GM12878 (cell line): Measurements from ENCODE around the gene ITGA2. TPM values are rescaled to one million over a fixed set of nuclear protein-coding genes. Genes with fewer than 3 reads are reported as not detected.

Source experiments
- BACH1 ChIP-seq: fragments of 450-650 bp; IDR thresholded peaks from 2 replicates; pipeline ENCODE4 v1.6.1; 2017; ENCODE audit warnings: mild to moderate bottlenecking, borderline replicate concordance
- FOS ChIP-seq: IDR thresholded peaks from 3 replicates; pipeline ENCODE4 v1.6.1; 2011; ENCODE audit warnings: borderline replicate concordance; ENCODE audit not compliant: insufficient read length; ENCODE audit errors: extremely low read depth
- HSF1 ChIP-seq: fragments of 150-350 bp; IDR thresholded peaks from 2 replicates; pipeline ENCODE4 v1.6.1; 2014; ENCODE audit warnings: mild to moderate bottlenecking, low read depth, low read length
- KLF5 ChIP-seq: fragments of 450-650 bp; IDR thresholded peaks from 2 replicates; pipeline ENCODE4 v1.6.1; 2014; ENCODE audit warnings: mild to moderate bottlenecking; ENCODE audit not compliant: partially characterized antibody
- STAT1 ChIP-seq: fragments of 450-650 bp; conservative IDR thresholded peaks from 2 replicates; pipeline ENCODE4 v1.6.1; 2014; ENCODE audit warnings: antibody characterized with exemption, mild to moderate bottlenecking
- TARDBP ChIP-seq: IDR thresholded peaks from 2 replicates; pipeline ENCODE4 v1.6.1; 2016; ENCODE audit warnings: borderline replicate concordance
- ZBTB33 ChIP-seq: fragments of 450-650 bp; IDR thresholded peaks from 2 replicates; pipeline ENCODE4 v1.6.1; 2017; ENCODE audit warnings: mild to moderate bottlenecking
- ZBTB4 ChIP-seq: fragments of 450-650 bp; formaldehyde crosslinking; IDR thresholded peaks from 2 replicates; pipeline ENCODE4 v1.4.0; 2022; ENCODE audit warnings: mild to moderate bottlenecking, moderate library complexity
- polyA plus RNA-seq, 11 experiments: library from polyadenylated mRNA; depleted of rRNA in 4 of 11; unstranded in 6 of 11; stranded (reverse) in 5 of 11; fragments of >200 nt; fragmentation: Nextera tagmentation in 4 of 11; fragmentation: Illumina TruSeq in 1 of 11; extraction: Ambion mirVana in 4 of 11; extraction: Trizol in 1 of 11; gene quantifications; 1 replicate in 1 of 11; 2 replicates in 10 of 11; pipeline versions ENCODE4 v1.2.1 to v1.2.3, GENCODE V29; 2011 to 2016; ENCODE audit warnings: inconsistent platforms in 2 of 11, missing spikeins in 2 of 11, low read depth in 1 of 11
- total RNA-seq, 4 experiments: library from RNA; depleted of rRNA in 3 of 4; stranded (reverse); fragments of >200 nt in 3 of 4; fragmentation: Illumina TruSeq in 1 of 4; extraction: Trizol in 1 of 4; gene quantifications; 2 replicates each; pipeline versions ENCODE4 v1.2.1 to v1.2.3, GENCODE V29; 2013 to 2021

Gene ITGA2
- total and polyA plus RNA-seq, 10 of the 15 experiments (the other 5 are each of a cell fraction or from before 2014, with no cell fraction given), result under 0.01 to 0.13 (median 0.03) TPM; not detected in 6

GRCh38 chr5:52995914-52996313 is 6.8 kb downstream of the ITGA2 start (continued):
- TF ChIP-seq FOS, result no peak
- TF ChIP-seq TARDBP, result no peak
- TF ChIP-seq STAT1, result no peak
- TF ChIP-seq BACH1, result no peak
- no peak for TF ChIP-seq KLF5
- TF ChIP-seq ZBTB33, result no peak
- no peak for TF ChIP-seq HSF1
- no peak for TF ChIP-seq ZBTB4
- TF ChIP-seq, all 136 proteins: peak for 0
